Measurements from ENCODE around the gene HDC.

HDC gene

GRCh38 chr15:50278496-50278895 lies 13.0 kb upstream of the HDC start:
- H3K27me3 ChIP-seq (ENCODE audit: control insufficient read depth in 1 of 2, insufficient read depth in 2 of 2, low read length in 2 of 2) = no peaks in the 10 kb centered on the region
- H3K4me3 ChIP-seq (ENCODE audit: low read depth in 1 of 2, low read length in 2 of 2) = no peak overlapping the region
- H3K9me3 ChIP-seq (ENCODE audit: low read length) = no peaks in the 10 kb centered on the region
- H3K4me1 ChIP-seq (ENCODE audit: insufficient read depth, low read length) = no peaks in the 10 kb centered on the region
- no peak overlapping the region for H3K9ac ChIP-seq (ENCODE audit: low read length)
- H3K27ac ChIP-seq (ENCODE audit: low read depth, low read length) = no peak overlapping the region
- H3K36me3 ChIP-seq (ENCODE audit: insufficient read depth, low read length) = no peaks in the 10 kb centered on the region

DNA sequence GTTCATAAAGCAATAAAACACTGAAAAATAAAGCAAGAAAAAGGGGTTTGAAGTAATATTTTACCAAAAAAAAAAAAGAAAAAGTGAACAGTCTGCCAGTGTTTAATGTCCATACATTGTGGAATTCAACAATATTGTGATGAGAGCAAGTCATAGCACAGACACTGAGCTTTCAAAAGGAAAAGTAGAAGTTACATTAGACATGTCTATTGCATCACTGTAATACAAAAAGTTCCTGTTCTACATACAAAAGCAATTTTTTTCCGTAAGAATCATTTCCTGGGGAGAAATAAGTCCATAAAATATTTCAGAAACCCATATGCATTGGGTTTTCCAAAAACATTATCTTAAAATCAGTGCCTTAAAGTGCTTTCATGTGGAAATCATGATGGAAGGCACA lies 11.8 kb upstream of the HDC start:
- Histone ChIP-seq H3K4me3 (ENCODE audit: low read depth in 1 of 2, low read length in 2 of 2) (no peak overlapping the region), H3K36me3 (ENCODE audit: insufficient read depth, low read length) (no peaks in the 10 kb centered on the region), H3K27ac (ENCODE audit: low read depth, low read length) (no peak overlapping the region), H3K27me3 (ENCODE audit: control insufficient read depth in 1 of 2, insufficient read depth in 2 of 2, low read length in 2 of 2) (no peaks in the 10 kb centered on the region), H3K9me3 (ENCODE audit: low read length) (no peaks in the 10 kb centered on the region), H3K9ac (ENCODE audit: low read length) (no peak overlapping the region), H3K4me1 (ENCODE audit: insufficient read depth, low read length) (no peaks in the 10 kb centered on the region)

DNA sequence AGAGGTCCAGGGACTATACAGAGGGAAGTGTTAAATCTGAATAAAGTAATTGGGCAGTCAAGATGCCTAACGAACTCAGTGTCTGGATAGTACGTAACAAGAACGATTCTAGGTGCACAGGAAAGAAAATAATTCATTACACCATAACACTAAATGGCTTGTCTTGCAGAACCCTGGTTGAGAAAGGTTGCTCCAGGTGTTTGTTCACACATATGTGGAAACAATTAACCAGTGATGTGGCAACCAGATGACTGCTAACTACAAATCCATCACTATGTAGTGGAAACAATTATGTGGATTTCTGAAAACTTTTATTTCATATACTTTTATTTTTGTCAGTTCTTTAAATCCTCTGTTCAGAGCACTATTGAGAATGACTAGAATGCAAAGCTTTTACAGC lies 10.4 kb upstream of the HDC start:
- H3K4me3 ChIP-seq (ENCODE audit: low read depth in 1 of 2, low read length in 2 of 2) = no peak overlapping the region
- H3K9me3 ChIP-seq (ENCODE audit: low read length) = no peaks in the 10 kb centered on the region
- H3K27ac ChIP-seq (ENCODE audit: low read depth, low read length) = no peak overlapping the region
- no peak overlapping the region for H3K9ac ChIP-seq (ENCODE audit: low read length)
- H3K36me3 ChIP-seq (ENCODE audit: insufficient read depth, low read length) = no peaks in the 10 kb centered on the region
- H3K4me1 ChIP-seq (ENCODE audit: insufficient read depth, low read length) = no peaks in the 10 kb centered on the region
- H3K27me3 ChIP-seq (ENCODE audit: control insufficient read depth in 1 of 2, insufficient read depth in 2 of 2, low read length in 2 of 2) = no peaks in the 10 kb centered on the region

DNA sequence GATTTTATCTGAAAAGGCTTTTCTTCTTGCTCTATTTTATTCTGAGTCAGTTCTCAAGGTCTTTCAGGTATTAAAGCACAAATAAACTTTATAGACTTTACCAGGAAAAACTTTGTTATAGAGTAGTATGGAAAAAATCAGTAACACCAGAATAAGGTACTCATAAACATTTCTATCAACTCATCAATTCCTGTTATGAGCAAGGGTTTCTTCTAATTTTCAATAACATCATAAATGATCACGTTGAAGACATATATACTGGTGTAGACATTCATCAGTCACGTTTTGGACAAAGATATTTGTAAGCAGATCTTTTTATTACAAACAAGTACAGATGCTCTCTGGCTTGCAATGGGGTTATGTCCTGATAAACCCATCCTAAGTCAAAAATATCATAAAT lies 9.6 kb upstream of the HDC start:
- no peak overlapping the region for H3K27ac ChIP-seq (ENCODE audit: low read depth, low read length)
- H3K36me3 ChIP-seq (ENCODE audit: insufficient read depth, low read length) = no peaks in the 10 kb centered on the region
- no peak overlapping the region for H3K9ac ChIP-seq (ENCODE audit: low read length)
- H3K4me3 ChIP-seq (ENCODE audit: low read depth in 1 of 2, low read length in 2 of 2) = no peak overlapping the region
- H3K27me3 ChIP-seq (ENCODE audit: control insufficient read depth in 1 of 2, insufficient read depth in 2 of 2, low read length in 2 of 2) = no peaks in the 10 kb centered on the region
- H3K9me3 ChIP-seq (ENCODE audit: low read length) = no peaks in the 10 kb centered on the region
- no peaks in the 10 kb centered on the region for H3K4me1 ChIP-seq (ENCODE audit: insufficient read depth, low read length)

DNA sequence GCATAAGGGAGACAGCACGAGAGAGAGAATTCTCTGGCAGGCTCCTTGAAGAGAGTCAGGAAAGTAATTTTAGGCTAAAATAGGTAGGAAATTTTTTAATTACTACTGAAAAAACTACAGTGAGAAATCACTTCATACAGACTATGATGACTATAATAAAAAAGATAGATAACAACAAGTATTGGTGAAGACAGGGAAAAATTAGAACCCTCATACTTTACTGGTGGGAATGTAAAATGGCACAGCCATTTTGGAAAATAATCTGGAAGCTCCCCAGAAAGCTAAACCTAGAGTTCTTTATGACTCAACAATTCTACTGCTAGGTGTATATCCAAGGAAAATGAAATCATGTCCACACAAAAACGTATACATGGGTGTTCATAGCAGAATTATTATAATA lies 2.1 kb upstream of the HDC start:
- Histone ChIP-seq H3K27ac (ENCODE audit: low read depth, low read length) (no peak overlapping the region), H3K9ac (ENCODE audit: low read length) (no peak overlapping the region), H3K9me3 (ENCODE audit: low read length) (no peaks in the 10 kb centered on the region), H3K4me1 (ENCODE audit: insufficient read depth, low read length) (no peaks in the 10 kb centered on the region), H3K27me3 (ENCODE audit: control insufficient read depth in 1 of 2, insufficient read depth in 2 of 2, low read length in 2 of 2) (no peaks in the 10 kb centered on the region), H3K4me3 (ENCODE audit: low read depth in 1 of 2, low read length in 2 of 2) (no peak overlapping the region), H3K36me3 (ENCODE audit: insufficient read depth, low read length) (no peaks in the 10 kb centered on the region)

- H3K9ac ChIP-seq (ENCODE audit: low read length) = no peak overlapping the region
- H3K4me1 ChIP-seq (ENCODE audit: insufficient read depth, low read length) = no peaks in the 10 kb centered on the region
- H3K4me3 ChIP-seq (ENCODE audit: low read depth in 1 of 2, low read length in 2 of 2) = no peak overlapping the region
- H3K27me3 ChIP-seq (ENCODE audit: control insufficient read depth in 1 of 2, insufficient read depth in 2 of 2, low read length in 2 of 2) = no peaks in the 10 kb centered on the region
- H3K36me3 ChIP-seq (ENCODE audit: insufficient read depth, low read length) = no peaks in the 10 kb centered on the region
- no peaks in the 10 kb centered on the region for H3K9me3 ChIP-seq (ENCODE audit: low read length)
- no peak overlapping the region for H3K27ac ChIP-seq (ENCODE audit: low read depth, low read length)
These were observed 3.0 kb downstream of the HDC start for GRCh38 chr15:50262533-50262932.

- H3K36me3 ChIP-seq (ENCODE audit: insufficient read depth, low read length) = no peaks in the 10 kb centered on the region
- H3K4me3 ChIP-seq (ENCODE audit: low read depth in 1 of 2, low read length in 2 of 2) = no peak overlapping the region
- H3K9me3 ChIP-seq (ENCODE audit: low read length) = no peaks in the 10 kb centered on the region
- no peaks in the 10 kb centered on the region for H3K4me1 ChIP-seq (ENCODE audit: insufficient read depth, low read length)
- no peaks in the 10 kb centered on the region for H3K27me3 ChIP-seq (ENCODE audit: control insufficient read depth in 1 of 2, insufficient read depth in 2 of 2, low read length in 2 of 2)
- no peak overlapping the region for H3K9ac ChIP-seq (ENCODE audit: low read length)
- no peak overlapping the region for H3K27ac ChIP-seq (ENCODE audit: low read depth, low read length)
These were observed 3.5 kb downstream of the HDC start for GRCh38 chr15:50261981-50262380.

DNA sequence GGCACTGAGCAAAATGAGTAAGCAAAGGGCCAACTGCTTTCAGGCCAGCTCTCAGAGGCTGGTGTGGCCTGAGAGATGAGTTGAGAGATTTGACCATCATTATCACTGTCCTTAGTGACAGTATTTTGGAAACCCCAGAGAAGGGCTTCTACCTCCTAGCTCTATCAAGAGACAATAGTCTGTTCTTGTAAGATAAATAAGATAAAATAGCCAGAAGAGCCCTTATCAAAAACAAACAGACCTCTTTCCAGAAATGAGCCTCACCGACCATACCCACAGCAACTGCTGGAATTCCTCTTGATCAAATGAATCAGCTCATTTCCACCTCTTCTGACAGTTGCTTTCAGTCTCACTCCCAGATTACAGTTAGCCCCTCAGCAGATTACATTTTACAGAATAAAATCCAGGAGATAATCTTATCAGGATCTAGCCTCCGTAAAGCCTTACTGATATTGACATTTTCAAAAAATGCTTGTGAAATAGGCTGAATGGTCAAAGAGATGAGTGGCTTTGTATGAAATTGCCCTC lies 4.5 kb downstream of the HDC start:
- no peaks in the 10 kb centered on the region for H3K27me3 ChIP-seq (ENCODE audit: control insufficient read depth in 1 of 2, insufficient read depth in 2 of 2, low read length in 2 of 2)
- H3K36me3 ChIP-seq (ENCODE audit: insufficient read depth, low read length) = no peaks in the 10 kb centered on the region
- no peaks in the 10 kb centered on the region for H3K4me1 ChIP-seq (ENCODE audit: insufficient read depth, low read length)
- no peak overlapping the region for H3K27ac ChIP-seq (ENCODE audit: low read depth, low read length)
- H3K4me3 ChIP-seq (ENCODE audit: low read depth in 1 of 2, low read length in 2 of 2) = no peak overlapping the region
- H3K9ac ChIP-seq (ENCODE audit: low read length) = no peak overlapping the region
- H3K9me3 ChIP-seq (ENCODE audit: low read length) = no peaks in the 10 kb centered on the region

DNA sequence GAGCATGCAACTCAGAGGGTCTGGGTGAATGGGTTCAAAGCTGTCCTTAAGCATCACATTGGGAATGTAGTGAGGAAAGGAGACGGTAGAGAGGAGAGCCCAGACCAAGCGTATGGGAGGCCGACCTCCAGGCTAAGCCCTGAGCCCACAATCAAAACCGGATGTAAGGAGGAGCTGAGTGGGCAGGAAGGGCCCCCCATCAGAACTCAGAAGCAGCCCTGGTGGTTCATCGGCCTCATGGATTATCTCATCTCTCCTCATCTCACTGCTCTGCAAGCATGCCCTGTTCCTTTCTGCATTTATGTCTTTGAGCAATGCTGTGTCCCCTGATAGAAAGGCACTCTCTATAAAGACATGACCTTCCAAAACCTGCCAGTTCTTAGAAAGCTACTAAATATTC lies 6.2 kb downstream of the HDC start:
- no peaks in the 10 kb centered on the region for H3K36me3 ChIP-seq (ENCODE audit: insufficient read depth, low read length)
- no peaks in the 10 kb centered on the region for H3K27me3 ChIP-seq (ENCODE audit: control insufficient read depth in 1 of 2, insufficient read depth in 2 of 2, low read length in 2 of 2)
- no peaks in the 10 kb centered on the region for H3K4me1 ChIP-seq (ENCODE audit: insufficient read depth, low read length)
- H3K4me3 ChIP-seq (ENCODE audit: low read depth in 1 of 2, low read length in 2 of 2) = no peak overlapping the region
- H3K9me3 ChIP-seq (ENCODE audit: low read length) = no peaks in the 10 kb centered on the region
- no peak overlapping the region for H3K27ac ChIP-seq (ENCODE audit: low read depth, low read length)
- no peak overlapping the region for H3K9ac ChIP-seq (ENCODE audit: low read length)

DNA sequence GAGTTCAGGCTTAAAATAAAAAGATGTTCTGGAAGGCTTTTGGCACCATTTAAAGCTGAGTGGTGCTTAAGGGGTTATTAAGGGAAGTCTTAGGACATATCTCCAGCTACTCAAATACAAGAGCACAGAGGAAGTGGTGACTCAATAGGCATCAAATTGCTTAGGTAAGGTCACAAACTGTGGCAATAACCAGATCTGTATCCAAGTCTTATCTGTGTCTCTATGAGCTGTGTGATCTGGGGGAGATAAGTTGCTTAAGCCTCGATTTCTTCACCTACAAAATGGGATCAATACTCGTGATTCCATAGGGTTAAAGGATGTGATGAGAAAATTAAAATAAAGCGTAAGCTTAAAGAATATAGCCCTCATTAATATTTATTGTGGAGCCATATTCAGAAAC lies 7.6 kb downstream of the HDC start:
- no peak overlapping the region for H3K4me3 ChIP-seq (ENCODE audit: low read depth in 1 of 2, low read length in 2 of 2)
- H3K9me3 ChIP-seq (ENCODE audit: low read length) = no peaks in the 10 kb centered on the region
- H3K9ac ChIP-seq (ENCODE audit: low read length) = no peak overlapping the region
- no peaks in the 10 kb centered on the region for H3K36me3 ChIP-seq (ENCODE audit: insufficient read depth, low read length)
- H3K4me1 ChIP-seq (ENCODE audit: insufficient read depth, low read length) = no peaks in the 10 kb centered on the region
- no peak overlapping the region for H3K27ac ChIP-seq (ENCODE audit: low read depth, low read length)
- H3K27me3 ChIP-seq (ENCODE audit: control insufficient read depth in 1 of 2, insufficient read depth in 2 of 2, low read length in 2 of 2) = no peaks in the 10 kb centered on the region

GRCh38 chr15:50257332-50257731 lies 8.2 kb downstream of the HDC start:
- H3K9me3 ChIP-seq (ENCODE audit: low read length) = no peaks in the 10 kb centered on the region
- H3K36me3 ChIP-seq (ENCODE audit: insufficient read depth, low read length) = no peaks in the 10 kb centered on the region
- H3K4me3 ChIP-seq (ENCODE audit: low read depth in 1 of 2, low read length in 2 of 2) = no peak overlapping the region
- H3K27ac ChIP-seq (ENCODE audit: low read depth, low read length) = no peak overlapping the region
- no peaks in the 10 kb centered on the region for H3K4me1 ChIP-seq (ENCODE audit: insufficient read depth, low read length)
- H3K27me3 ChIP-seq (ENCODE audit: control insufficient read depth in 1 of 2, insufficient read depth in 2 of 2, low read length in 2 of 2) = no peaks in the 10 kb centered on the region
- no peak overlapping the region for H3K9ac ChIP-seq (ENCODE audit: low read length)

- H3K9me3 ChIP-seq (ENCODE audit: low read length) = no peaks in the 10 kb centered on the region
- no peaks in the 10 kb centered on the region for H3K36me3 ChIP-seq (ENCODE audit: insufficient read depth, low read length)
These were observed 9.1 kb downstream of the HDC start for GRCh38 chr15:50256188-50257041.

More at GRCh38 chr15:50256188-50257041, 9.1 kb downstream of the HDC start:
- no peak overlapping the region for H3K27ac ChIP-seq (ENCODE audit: low read depth, low read length)
- no peaks in the 10 kb centered on the region for H3K27me3 ChIP-seq (ENCODE audit: control insufficient read depth in 1 of 2, insufficient read depth in 2 of 2, low read length in 2 of 2)
- no peak overlapping the region for H3K4me3 ChIP-seq (ENCODE audit: low read depth in 1 of 2, low read length in 2 of 2)
- H3K9ac ChIP-seq (ENCODE audit: low read length) = no peak overlapping the region
- no peaks in the 10 kb centered on the region for H3K4me1 ChIP-seq (ENCODE audit: insufficient read depth, low read length)
